Measurements from ENCODE around the gene SPSB3.
A peak's percentile ranks its signal among the peaks of the same experiment; 100 is the strongest.

Gene SPSB3

GRCh38 chr16:1775006-1775845 lies 7.1 kb downstream of the SPSB3 start:
- no peak for DNase-seq (ENCODE audit: low read depth in 2 of 2)

- DNase-seq (ENCODE audit: low read depth in 2 of 2): no peak
These were observed 8.0 kb downstream of the SPSB3 start for GRCh38 chr16:1774448-1774780.

- no peak for DNase-seq (ENCODE audit: low read depth in 2 of 2)
These were observed 8.5 kb downstream of the SPSB3 start for GRCh38 chr16:1773703-1774447.

GRCh38 chr16:1772908-1773702 lies 9.3 kb downstream of the SPSB3 start, which contains the start of gene MRPS34:
Gene MRPS34 (minus strand): TSS chr16:1773134. CDS start chr16:1773119, 15 bp downstream.
- peak; percentile 71 to 76 for DNase-seq (ENCODE audit: low read depth in 2 of 2)

- peak; percentile 30 to 55 for DNase-seq (ENCODE audit: low read depth in 2 of 2)
These were observed 9.9 kb downstream of the SPSB3 start, which contains the start of gene EME2 for GRCh38 chr16:1772362-1772907. Gene EME2 (plus strand): TSS chr16:1772810. CDS start chr16:1773228, 418 bp downstream.

- no peak for DNase-seq (ENCODE audit: low read depth in 2 of 2)
These were observed 10.5 kb downstream of the SPSB3 start for GRCh38 chr16:1771864-1772361.

- DNase-seq (ENCODE audit: low read depth in 2 of 2): peak; percentile 70 to 73
These were observed 11.0 kb downstream of the SPSB3 start, which contains the start of gene NME3 for GRCh38 chr16:1771188-1771863. Gene NME3 (minus strand): TSS chr16:1771543. CDS start chr16:1771534, 9 bp downstream.

GRCh38 chr16:1770328-1771187 lies 11.8 kb downstream of the SPSB3 start:
- peak; percentile 17 to 61 for DNase-seq (ENCODE audit: low read depth in 2 of 2)

- no peak for DNase-seq (ENCODE audit: low read depth in 2 of 2)
These were observed 12.7 kb downstream of the SPSB3 start for GRCh38 chr16:1769402-1770300.

- DNase-seq (ENCODE audit: low read depth in 2 of 2): no peak
These were observed 13.5 kb downstream of the SPSB3 start for GRCh38 chr16:1768767-1769401.

GRCh38 chr16:1768061-1768766 lies 14.2 kb downstream of the SPSB3 start:
- no peak for DNase-seq (ENCODE audit: low read depth in 2 of 2)

GRCh38 chr16:1767116-1767994 lies 15.0 kb downstream of the SPSB3 start:
- DNase-seq (ENCODE audit: low read depth in 2 of 2): no peak

GRCh38 chr16:1766701-1767100 lies 15.7 kb downstream of the SPSB3 start:
- no peak for DNase-seq (ENCODE audit: low read depth in 2 of 2)

GRCh38 chr16:1766231-1766630 lies 16.1 kb downstream of the SPSB3 start:
- no peak for DNase-seq (ENCODE audit: low read depth in 2 of 2)

GRCh38 chr16:1765826-1766225 lies 16.5 kb downstream of the SPSB3 start:
- DNase-seq (ENCODE audit: low read depth in 2 of 2): no peak

- no peak for DNase-seq (ENCODE audit: low read depth in 2 of 2)
These were observed 17.4 kb downstream of the SPSB3 start for GRCh38 chr16:1764971-1765370.

Data from stimulated activated CD8-positive, alpha-beta memory T cell treated with anti-CD3 and anti-CD28 coated beads, Interleukin-15, amount 100 ng/mL, for 48 hours (primary cell).